Measurements from ENCODE around the gene PDSS2. TPM values are rescaled to one million over a fixed set of nuclear protein-coding genes. Genes with fewer than 3 reads are reported as not detected.

Gene PDSS2
- total RNA-seq, 6 experiments from 2014 or later = 13.3 to 16.9 (median 14.6) TPM

DNA sequence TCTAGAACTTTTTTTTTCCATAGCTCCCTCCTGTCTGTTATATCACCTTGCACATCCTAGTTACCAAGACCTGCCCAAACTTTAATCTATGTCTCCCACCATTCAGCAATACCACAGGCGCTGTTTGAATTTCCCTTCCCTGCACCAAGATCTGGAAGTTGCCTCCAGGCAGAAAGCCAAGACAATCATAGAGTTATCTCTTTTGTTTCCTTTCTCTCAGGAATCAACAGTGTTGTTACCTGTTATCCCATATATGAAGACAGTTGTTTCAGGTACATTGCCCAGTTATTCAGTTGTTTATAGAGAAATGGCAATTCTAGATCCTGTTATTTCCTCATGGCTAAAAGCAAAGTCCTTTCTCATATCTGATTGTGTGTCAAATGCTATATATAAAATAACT is 63.2 kb downstream of the PDSS2 start:
- Mint-ChIP-seq H3K27ac (no peak overlapping the region), H3K36me3 (ENCODE audit: low read depth) (peaks cover 23% of the 10 kb centered on the region), H3K4me3 (no peak overlapping the region), H3K27me3 (ENCODE audit: insufficient read depth) (no peaks in the 10 kb centered on the region), H3K9me3 (peaks cover 7% of the 10 kb centered on the region; the same call in 1 of the 2 replicates), H3K4me1 (ENCODE audit: low read depth) (no peaks in the 10 kb centered on the region)
- DNase-seq = no peak
- TF ChIP-seq, protein P1, sequence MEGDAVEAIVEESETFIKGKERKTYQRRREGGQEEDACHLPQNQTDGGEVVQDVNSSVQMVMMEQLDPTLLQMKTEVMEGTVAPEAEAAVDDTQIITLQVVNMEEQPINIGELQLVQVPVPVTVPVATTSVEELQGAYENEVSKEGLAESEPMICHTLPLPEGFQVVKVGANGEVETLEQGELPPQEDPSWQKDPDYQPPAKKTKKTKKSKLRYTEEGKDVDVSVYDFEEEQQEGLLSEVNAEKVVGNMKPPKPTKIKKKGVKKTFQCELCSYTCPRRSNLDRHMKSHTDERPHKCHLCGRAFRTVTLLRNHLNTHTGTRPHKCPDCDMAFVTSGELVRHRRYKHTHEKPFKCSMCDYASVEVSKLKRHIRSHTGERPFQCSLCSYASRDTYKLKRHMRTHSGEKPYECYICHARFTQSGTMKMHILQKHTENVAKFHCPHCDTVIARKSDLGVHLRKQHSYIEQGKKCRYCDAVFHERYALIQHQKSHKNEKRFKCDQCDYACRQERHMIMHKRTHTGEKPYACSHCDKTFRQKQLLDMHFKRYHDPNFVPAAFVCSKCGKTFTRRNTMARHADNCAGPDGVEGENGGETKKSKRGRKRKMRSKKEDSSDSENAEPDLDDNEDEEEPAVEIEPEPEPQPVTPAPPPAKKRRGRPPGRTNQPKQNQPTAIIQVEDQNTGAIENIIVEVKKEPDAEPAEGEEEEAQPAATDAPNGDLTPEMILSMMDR (IDR thresholded peaks at IDR 0.05) = no peak

DNA sequence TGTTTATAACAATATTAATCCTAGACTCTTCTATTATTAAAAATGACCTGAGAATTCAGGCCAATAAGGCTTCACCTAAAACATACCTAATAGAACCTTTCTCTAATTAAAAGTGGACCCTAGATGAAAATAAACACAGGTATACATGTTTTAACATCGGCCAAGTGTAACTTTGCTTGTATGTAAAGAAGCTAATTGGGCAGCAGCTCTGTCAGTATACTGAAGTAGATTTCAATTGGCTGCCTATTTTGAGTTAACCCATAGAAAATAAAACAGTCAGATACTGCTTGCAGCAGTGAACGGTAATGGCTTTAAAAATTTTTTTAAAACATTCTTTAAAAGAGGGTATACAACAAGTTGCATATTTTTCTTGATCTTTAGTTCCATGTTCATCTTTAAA is 67.3 kb downstream of the PDSS2 start:
- no peak for DNase-seq
- Mint-ChIP-seq H3K36me3 (ENCODE audit: low read depth) (peaks cover 21% of the 10 kb centered on the region), H3K4me1 (ENCODE audit: low read depth) (peaks cover 6% of the 10 kb centered on the region; the same call in 1 of the 2 replicates), H3K27me3 (ENCODE audit: insufficient read depth) (no peaks in the 10 kb centered on the region), H3K27ac (no peak overlapping the region), H3K9me3 (peaks cover 6% of the 10 kb centered on the region; the same call in 1 of the 2 replicates), H3K4me3 (no peak overlapping the region)
- TF ChIP-seq, protein P1 (IDR thresholded peaks at IDR 0.05) = no peak

DNA sequence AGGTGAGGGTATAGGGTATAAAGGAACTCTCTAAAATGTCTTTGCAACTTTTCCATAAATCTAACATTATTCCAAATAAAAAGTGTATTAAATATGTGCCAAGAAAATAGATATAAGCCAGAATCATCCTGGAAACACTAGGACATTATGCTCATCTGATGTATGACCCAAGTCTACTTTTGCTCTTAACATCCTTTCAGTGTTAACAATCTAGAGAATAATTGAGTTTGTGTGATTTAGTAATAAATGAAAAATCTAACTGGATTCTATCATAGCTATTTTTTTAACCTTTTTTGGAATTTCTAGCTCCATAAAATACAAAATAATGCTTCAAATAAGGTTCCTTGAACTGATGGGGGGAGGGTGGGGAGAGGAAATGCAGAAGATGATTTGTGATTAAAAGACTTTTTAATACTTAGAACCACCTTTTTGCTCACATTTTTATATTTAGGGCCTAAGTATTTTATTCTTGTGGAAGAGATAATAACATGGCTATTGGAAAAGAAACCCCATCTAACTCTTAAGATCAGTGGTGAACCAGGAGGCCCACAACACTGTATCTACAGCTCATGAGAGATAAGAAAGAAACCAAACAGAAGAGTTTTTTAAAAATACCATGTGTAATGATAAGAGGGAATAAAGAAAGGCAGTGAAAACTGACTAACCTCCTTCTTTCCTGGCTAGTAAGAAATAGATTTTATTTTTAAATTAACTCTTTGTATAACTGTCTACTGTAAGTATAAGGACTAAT is 68.5 kb downstream of the PDSS2 start:
- Mint-ChIP-seq H3K9me3 (peaks cover 6% of the 10 kb centered on the region; the same call in 1 of the 2 replicates), H3K27me3 (ENCODE audit: insufficient read depth) (no peaks in the 10 kb centered on the region), H3K4me3 (no peak overlapping the region), H3K36me3 (ENCODE audit: low read depth) (peaks cover 16% of the 10 kb centered on the region), H3K4me1 (ENCODE audit: low read depth) (peaks cover 17% of the 10 kb centered on the region), H3K27ac (no peak overlapping the region)
- TF ChIP-seq, protein P1 (IDR thresholded peaks at IDR 0.05) = no peak
- DNase-seq = no peak

DNA sequence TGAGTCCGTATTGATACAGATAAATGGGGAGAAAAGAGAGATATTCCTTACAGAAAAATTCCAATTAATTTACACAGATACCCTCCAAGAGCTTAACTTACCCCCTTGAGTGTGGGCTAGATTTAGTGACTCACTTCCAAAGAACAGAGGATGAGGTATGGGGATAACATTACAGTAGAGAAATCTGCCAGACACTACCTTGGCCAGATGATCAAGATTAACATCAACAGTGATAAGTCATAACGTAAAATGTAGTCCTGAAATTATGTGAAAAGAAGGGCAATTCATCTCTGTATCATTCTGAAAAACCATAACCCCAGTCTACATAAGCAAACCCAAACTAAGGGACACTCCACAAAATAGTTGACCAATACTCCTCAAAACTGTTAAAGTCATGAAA is 69.3 kb downstream of the PDSS2 start:
- H3K4me1 Mint-ChIP-seq (ENCODE audit: low read depth) = peaks cover 17% of the 10 kb centered on the region
- DNase-seq = no peak
- TF ChIP-seq, protein P1 (IDR thresholded peaks at IDR 0.05) = no peak
- no peak overlapping the region for H3K4me3 Mint-ChIP-seq
- no peaks in the 10 kb centered on the region for H3K27me3 Mint-ChIP-seq (ENCODE audit: insufficient read depth)
- no peak overlapping the region for H3K27ac Mint-ChIP-seq
- H3K9me3 Mint-ChIP-seq = peaks cover 6% of the 10 kb centered on the region; the same call in 1 of the 2 replicates
- H3K36me3 Mint-ChIP-seq (ENCODE audit: low read depth) = peaks cover 12% of the 10 kb centered on the region

DNA sequence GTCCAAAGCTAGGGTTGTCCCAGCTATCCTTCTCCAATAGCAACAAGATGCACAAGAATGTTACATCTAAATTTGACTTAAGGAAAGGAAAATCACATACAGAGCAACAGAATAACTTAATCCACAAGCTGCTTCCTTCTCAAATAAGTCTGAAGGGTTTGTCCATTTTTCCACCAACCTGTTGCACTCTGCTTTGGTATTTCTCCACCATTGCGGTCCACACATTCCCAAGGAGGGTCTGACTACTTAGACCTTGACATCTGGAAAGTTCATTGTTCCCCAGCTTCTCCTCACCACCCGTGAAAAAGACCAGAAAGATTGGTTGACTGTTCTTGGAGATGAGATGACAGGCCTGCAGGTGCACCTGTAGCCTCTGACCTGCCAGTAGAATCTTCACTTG is 72.5 kb downstream of the PDSS2 start:
- Mint-ChIP-seq H3K4me1 (ENCODE audit: low read depth) (peaks cover 17% of the 10 kb centered on the region), H3K4me3 (no peak overlapping the region), H3K9me3 (no peaks in the 10 kb centered on the region), H3K36me3 (ENCODE audit: low read depth) (no peaks in the 10 kb centered on the region), H3K27ac (no peak overlapping the region), H3K27me3 (ENCODE audit: insufficient read depth) (no peaks in the 10 kb centered on the region)
- TF ChIP-seq, protein P1 (IDR thresholded peaks at IDR 0.05) = no peak
- no peak for DNase-seq

All from HFFc6 (cell line).